ENCODE measurements around the gene ANKRD66. TPM values are rescaled to one million over a fixed set of nuclear protein-coding genes. Genes with fewer than 3 reads are reported as not detected.

The ANKRD66 gene
- total RNA-seq = 3.5 TPM

GRCh38 chr6:46746696-46747095 lies at the start of gene ANKRD66:
Gene ANKRD66 (plus strand): TSS chr6:46746933. CDS start chr6:46751949, 5,016 bp downstream.

GRCh38 chr6:46734867-46735719 lies 11.6 kb upstream of the ANKRD66 start, which contains the start of gene PLA2G7:
Gene PLA2G7 (minus strand): TSS chr6:46735375. CDS start chr6:46722891, 12,484 bp downstream.

GRCh38 chr6:46793138-46793537 lies 46.4 kb downstream of the ANKRD66 start, which contains the start of gene MEP1A:
Gene MEP1A (plus strand): TSS chr6:46793389. CDS start chr6:46793399, 10 bp downstream.

Other genes with a start within 250 kb of the ANKRD66 start
- 3.7 TPM for gene CYP39A1, start 94.1 kb upstream of the ANKRD66 start, total RNA-seq
- gene SLC25A27, start 94.0 kb upstream of the ANKRD66 start, total RNA-seq = 32.1 TPM
- 0.46 TPM for gene TDRD6, start 59.0 kb upstream of the ANKRD66 start, total RNA-seq
- gene PLA2G7, start 11.6 kb upstream of the ANKRD66 start, total RNA-seq = 4.6 TPM
- not detected for gene MEP1A, start 46.5 kb downstream of the ANKRD66 start, total RNA-seq
- gene ADGRF5, start 175.0 kb downstream of the ANKRD66 start, total RNA-seq = 9.9 TPM